HG03108 (cell line): ENCODE measurements around the gene BSDC1.
A peak's percentile ranks its signal among the peaks of the same experiment; 100 is the strongest.
"Not testable (repeated sequence)": the region's sequence is repeated elsewhere in the genome, so short reads cannot be mapped to it uniquely, and the experiment has no call there.

Source experiments
- ATAC-seq: cut with Tn5 transposase; IDR thresholded peaks from one replicate; pipeline ENCODE4 v1.9.1; 2021; ENCODE audit warnings: moderate library complexity; ENCODE audit not compliant: unreplicated experiment

Gene BSDC1

GRCh38 chr1:32396524-32396923, 2.3 kb upstream of the BSDC1 start:
- not testable (repeated sequence) for ATAC-seq

- ATAC-seq, result no peak
These were observed 720 bp upstream of the BSDC1 start for GRCh38 chr1:32394890-32395432.

GRCh38 chr1:32393832-32394140, 455 bp downstream of the BSDC1 start:
- ATAC-seq, result peak; percentile 2

GRCh38 chr1:32393136-32393535, 1.1 kb downstream of the BSDC1 start:
- no peak for ATAC-seq

- ATAC-seq, result no peak
These were observed 1.9 kb downstream of the BSDC1 start for GRCh38 chr1:32392325-32392724.

- ATAC-seq, result no peak
These were observed 3.1 kb downstream of the BSDC1 start for GRCh38 chr1:32390904-32391870.

- no peak for ATAC-seq
These were observed 5.6 kb downstream of the BSDC1 start for GRCh38 chr1:32388641-32389040.

- no peak for ATAC-seq
These were observed 7.4 kb downstream of the BSDC1 start for GRCh38 chr1:32386676-32387392.

- no peak for ATAC-seq
These were observed 14.2 kb downstream of the BSDC1 start for GRCh38 chr1:32380057-32380456.

GRCh38 chr1:32377541-32378220, 16.6 kb downstream of the BSDC1 start:
- no peak for ATAC-seq

GRCh38 chr1:32376199-32376598, 18.0 kb downstream of the BSDC1 start:
- no peak for ATAC-seq

GRCh38 chr1:32373996-32374592, 20.1 kb downstream of the BSDC1 start:
- no peak for ATAC-seq

- ATAC-seq, result no peak
These were observed 22.0 kb downstream of the BSDC1 start for GRCh38 chr1:32372149-32372756.

- ATAC-seq, result no peak
These were observed 26.2 kb downstream of the BSDC1 start for GRCh38 chr1:32367912-32368635.

- ATAC-seq, result no peak
These were observed 28.8 kb downstream of the BSDC1 start for GRCh38 chr1:32365445-32365844.

GRCh38 chr1:32364836-32365235, 29.4 kb downstream of the BSDC1 start:
- no peak for ATAC-seq

- ATAC-seq, result no peak
These were observed 30.5 kb downstream of the BSDC1 start for GRCh38 chr1:32363713-32364112.

GRCh38 chr1:32362474-32363313, 31.5 kb downstream of the BSDC1 start, which contains the start of the genes FAM229A and TSSK3:
Gene FAM229A, minus strand, starts transcription at chr1:32362485. Its CDS starts 394 bp downstream, at chr1:32362091.
Gene TSSK3, plus strand, starts transcription at chr1:32362539. Its CDS starts 163 bp downstream, at chr1:32362702.
- ATAC-seq, result no peak
